HUDEP-2 (cell line): ENCODE results near the gene PLEKHM3.

ENCODE experiments used
- DNase-seq, 76 experiments: peaks; one replicate each; lab custom pipeline; 2025; ENCODE audit not compliant: unreplicated experiment in 76 of 76; lab: John Stamatoyannopoulos, UW

The PLEKHM3 gene, protein sequence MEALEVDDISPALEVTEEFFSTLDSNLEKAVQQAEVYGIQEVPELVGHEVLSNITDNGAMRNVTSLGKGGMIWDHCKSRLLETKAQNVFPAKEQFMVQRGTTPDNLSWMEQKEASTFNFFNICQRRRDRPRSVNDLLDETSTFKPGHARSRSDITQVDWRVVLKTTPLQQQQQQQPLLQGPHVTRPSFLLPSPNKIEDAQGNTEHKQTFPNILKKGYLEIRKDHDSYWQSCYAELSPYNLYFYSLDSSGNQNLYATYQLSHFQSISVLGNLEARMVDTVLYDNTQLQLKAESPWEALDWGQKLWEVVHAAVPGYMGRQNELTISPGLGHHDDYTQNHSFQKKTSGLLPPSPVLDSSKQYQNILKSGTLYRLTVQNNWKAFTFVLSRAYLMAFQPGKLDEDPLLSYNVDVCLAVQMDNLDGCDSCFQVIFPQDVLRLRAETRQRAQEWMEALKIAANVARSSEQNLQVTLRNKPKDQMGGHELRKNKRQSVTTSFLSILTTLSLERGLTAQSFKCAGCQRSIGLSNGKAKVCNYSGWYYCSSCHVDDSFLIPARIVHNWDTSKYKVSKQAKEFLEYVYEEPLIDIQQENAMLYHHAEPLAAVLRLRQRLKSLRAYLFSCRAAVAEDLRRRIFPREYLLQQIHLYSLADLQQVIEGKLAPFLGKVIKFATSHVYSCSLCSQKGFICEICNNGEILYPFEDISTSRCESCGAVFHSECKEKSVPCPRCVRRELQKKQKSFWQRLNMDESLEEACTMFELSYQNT

DNA sequence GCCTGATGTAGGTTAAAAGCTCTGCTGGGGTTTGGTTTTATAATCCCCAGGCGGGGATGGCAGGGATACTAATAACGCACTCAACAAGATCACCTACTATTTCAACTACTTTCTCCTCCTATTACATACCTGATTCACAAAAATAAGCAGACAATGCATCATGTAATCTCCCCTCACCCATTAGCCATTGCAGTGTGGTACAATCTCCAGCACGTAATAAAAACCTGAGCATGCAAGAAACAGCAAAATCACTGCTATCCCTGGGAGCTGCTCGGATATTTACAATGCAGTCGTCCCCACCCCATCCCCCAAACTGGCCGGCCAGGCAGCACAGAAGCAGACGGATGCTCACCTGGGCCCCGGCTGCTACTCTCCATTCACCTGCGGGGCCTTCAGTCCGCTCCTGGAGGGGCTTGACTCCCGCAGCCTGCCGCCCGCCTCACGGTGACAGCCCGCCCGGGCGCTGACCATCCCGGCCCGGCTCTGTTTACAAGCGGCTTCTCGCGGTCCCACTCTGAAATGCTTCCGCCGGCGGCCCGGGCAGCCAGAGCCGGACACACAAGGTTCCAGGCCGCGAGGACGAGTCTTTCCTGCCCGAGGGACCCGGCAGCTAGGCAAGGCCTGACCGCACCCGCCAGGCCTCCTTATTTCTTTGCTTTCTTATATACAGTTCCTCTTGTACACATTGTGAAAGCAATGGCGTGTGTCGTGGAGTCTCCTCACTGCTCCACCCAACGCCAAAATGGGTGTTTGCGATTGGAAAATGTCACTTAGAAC is at the start of gene PLEKHM3:
Gene PLEKHM3, minus strand, starts transcription at position 491 of the 777 bp plus-strand sequence. CDS start 23,888 bp downstream, outside the sequence.
- peak in 75 of 76 experiments; percentile 4 to 91 (median 67) for DNase-seq

DNA sequence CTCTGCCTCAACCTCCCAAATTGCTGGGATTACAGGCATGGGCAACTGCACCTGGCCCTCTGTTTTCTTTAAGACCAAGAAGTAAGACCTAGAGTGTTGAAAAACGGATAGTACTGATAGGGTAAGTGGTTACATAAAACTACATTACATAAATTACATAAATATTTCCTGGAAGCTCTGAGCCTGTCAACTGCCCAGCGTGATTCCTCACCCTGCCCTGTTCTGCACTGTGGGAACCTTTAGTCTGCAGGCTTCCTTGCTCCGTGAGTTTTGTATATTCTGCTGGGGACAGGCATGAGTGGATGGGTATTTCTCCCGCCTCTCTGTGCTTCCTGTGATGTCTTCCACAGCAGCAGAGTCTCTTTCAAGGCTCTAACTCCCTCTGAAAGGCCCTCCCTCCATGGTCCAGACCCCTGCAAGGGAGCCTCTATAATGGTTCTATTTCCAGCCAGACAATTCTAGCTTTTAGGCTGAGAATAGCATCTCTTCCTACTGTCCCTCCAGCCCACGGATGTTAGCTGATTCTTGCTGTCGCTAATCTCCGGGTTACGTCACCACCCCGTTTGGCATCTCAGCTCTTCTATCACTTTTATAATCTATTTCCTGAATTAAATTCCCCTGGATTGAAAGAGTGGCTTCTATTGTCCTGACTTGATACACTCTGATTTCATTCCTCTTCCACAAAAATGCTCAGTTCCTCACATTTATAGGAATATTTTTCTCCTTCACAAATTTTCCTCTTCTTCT is 49.5 kb upstream of the PLEKHM3 start:
- DNase-seq = no peak

DNA sequence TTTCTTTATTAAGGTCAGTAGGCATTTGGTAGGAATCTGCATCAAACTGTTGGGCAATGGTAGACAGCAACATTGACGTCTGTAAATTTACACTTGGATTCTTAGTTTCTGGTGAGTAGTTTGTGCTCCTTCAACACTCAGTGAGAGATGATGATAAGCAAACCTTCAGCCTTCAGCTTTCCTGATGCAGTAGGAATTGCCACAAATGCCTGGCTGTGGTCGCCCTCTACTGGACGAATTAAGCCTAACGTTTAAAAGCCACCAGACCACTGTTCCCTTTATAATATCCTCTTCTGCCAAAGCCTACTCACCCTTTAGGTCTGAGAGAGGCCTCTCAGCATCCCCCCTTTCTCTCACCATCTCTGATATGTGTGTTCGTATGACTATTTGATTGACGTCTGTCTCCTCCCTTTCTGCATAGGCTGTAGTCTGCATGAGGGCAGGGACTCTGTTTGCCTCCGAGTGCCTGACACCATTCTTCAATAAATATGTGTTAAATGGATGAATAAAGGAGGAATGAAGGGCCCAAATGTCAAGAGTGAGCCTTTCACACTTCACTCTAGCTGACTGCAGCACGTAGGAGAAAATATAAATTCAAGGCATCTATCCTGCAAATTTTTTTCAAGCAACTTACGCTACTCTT is 47.0 kb upstream of the PLEKHM3 start:
- peak in 61 of 76 experiments; percentile 3 to 76 (median 40) for DNase-seq

DNA sequence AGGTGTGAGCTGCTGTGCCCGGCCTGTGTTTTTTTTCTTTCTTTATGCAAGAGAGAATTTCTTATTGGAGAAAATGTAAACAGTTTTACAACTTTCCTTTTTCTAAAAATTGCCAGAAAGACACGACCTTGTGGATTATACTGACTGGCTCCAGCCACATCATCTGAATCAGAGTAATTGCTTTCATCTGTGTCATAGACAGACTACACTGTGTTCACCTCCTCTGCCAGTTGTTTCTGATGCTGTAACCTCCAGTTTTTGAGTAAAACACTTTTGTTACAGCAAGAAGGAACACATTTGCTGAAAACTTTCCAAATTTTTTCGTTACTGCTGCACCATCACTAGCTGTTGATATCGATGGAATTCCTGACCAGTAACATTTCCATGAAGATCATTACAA is 43.9 kb upstream of the PLEKHM3 start:
- no peak for DNase-seq

DNA sequence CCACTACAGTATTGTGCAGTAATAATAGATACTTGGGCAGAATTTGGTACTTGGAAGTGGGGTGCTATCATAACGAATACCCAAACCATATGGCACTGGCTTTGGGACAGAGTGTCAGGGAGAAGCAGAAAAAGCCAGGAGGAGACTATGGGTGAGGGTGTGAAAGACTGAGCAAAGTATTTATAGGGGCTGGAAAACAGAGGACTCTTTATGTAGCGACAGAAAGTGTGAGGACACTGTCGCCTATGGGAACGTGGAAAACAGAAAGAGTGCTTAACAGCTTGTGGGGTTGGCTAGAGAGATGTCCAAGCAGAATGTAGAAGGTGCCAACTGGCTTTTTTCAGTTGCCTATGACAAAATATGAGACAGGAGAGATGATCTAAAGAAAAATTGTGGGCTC is 40.7 kb upstream of the PLEKHM3 start:
- no peak for DNase-seq

DNA sequence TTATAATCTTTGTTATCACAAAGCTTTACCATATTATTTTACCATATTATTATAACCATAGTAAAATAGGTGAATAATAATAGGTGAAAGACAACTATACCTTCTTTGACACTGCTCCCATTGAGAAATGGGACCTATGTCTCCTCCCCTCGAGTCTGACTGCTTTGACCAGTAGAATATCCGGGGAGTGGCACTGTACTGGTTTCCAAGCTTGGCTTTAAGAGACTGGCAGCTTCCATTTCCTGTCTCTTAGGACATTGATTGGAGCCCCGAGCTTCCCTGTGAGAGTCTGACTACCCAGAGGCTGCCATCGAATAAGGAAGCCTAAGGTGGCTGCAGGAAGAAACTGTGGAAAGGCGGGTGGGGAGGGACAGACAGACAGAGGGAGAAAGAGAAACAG is 40.1 kb upstream of the PLEKHM3 start:
- no peak for DNase-seq

DNA sequence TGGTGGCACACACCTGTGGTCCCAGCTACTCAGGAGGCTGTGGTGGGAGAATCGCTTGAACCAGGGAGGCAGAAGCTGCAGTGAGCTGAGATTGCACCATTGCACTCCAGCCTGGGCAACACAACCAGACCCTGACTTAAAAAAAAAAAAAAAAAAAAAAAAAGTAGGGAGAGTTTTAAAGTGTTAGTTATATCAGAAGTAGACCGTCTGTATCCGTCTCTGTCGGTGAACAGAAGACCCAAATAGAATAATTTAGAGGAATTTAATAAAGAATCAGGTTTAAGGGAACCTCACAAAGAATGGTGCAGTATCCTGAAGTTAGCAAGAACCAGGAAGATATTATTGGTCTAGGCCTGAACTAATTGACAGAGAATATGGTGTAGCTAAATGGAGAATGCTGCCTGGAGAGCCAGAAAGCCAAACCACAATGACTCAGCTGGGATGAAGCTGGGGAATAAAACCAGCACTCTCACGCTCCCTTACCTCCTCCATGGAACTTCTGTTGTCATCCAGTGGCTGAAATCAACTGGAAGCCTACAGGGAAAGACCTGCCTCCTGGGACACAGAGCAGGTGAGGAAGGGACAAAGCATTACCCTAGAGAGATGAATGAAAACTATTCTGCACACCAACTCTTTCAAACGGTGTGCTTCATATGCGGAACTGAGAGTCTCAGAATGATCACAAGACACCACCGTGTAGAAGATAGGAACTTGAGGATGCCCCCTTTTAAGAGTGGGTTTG is 39.1 kb upstream of the PLEKHM3 start:
- DNase-seq = peak in 37 of 76 experiments; percentile 0 to 50 (median 12)

DNA sequence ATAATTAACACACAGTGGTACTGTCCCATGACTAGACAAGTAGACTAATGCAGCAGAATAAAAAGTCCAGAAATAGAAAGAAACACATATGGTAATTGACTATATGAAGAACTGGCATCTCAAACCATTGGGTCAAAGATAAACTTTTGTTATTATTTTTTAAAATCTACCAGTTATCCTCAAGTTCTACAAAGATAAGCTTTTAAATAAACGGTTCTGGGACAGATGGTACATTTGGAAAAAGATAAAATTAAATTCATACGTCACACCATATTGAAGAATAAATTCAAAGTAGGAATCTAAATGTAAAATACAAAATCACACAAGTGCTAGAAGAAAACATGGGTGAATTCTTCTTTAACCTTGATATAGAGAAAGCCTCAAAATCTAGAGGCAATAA is 37.6 kb upstream of the PLEKHM3 start:
- DNase-seq = peak in 1 of 76 experiments; percentile 10

DNA sequence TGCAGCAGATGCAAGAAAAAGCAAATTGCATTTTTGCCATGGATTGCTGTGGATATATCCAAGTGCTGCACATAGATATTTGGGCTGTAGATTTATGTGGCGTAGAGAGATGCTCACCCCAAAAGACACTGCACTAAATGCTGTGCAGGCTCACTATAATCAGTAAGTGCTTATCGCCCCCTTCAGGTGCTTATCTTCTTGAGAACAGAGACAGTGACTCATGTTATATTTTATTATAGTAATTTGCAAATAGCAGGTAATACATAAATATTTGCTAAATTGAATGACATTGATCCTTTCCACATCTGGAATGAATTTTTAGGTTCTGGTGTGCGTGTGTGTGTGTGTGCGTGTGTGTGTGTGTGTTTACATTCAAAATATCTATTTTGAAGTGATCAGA is 36.8 kb upstream of the PLEKHM3 start:
- DNase-seq = peak in 51 of 76 experiments; percentile 1 to 72 (median 28)

DNA sequence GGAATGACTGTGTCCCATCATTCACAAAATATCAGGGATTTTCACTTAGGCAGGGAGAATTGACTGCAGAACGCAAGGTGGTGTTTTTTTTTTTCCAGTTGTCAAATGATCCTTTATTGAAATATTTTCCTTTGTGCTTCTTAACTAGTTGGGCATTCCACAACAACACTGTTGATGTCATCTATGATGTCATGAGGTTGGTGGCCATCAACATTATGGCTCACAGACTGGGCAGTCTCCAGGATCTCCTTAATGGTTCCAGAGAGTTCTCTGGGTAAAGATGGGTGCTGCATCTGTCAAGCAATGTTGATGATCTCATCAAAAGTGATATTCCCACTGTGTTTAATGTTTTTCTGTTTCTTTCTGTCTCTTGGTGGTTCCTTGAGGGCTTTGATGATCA is 31.8 kb upstream of the PLEKHM3 start:
- no peak for DNase-seq

DNA sequence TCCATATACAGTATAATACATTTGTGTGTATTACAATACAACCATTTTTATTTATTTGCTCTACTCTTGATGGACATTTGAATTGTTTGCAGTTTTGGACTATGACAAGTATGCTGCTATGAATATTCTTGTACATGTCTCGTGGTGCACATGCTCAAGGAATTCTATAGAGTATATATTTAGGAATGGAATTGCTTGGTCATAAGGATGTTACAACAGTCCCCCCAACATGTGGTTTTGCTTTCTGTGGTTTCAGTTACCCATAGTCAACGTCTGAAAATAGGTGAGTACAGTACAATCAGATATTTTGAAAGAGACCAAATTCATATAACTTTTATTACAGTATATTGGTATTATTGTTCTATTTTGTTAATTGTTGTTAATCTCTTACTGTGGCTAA is 24.1 kb upstream of the PLEKHM3 start:
- DNase-seq = no peak

DNA sequence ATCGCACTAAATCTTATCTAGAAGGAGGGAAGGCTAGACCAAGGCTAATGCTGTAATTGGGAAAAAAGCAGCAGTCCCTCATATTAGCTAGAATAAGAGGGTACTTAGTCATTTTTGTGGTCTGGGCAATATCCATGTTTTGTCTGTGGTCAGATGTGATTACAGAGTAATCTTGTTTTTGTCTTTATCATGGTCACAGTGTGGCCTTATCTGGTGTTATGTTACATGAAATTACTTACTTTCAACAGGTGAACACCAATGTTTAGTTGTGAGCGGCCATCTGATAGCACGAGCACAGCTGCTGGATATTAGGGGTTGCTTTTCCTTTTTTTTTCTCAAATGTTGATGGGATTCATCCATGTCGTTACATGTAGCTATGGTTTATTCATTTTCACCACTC is 23.7 kb upstream of the PLEKHM3 start:
- DNase-seq = no peak

DNA sequence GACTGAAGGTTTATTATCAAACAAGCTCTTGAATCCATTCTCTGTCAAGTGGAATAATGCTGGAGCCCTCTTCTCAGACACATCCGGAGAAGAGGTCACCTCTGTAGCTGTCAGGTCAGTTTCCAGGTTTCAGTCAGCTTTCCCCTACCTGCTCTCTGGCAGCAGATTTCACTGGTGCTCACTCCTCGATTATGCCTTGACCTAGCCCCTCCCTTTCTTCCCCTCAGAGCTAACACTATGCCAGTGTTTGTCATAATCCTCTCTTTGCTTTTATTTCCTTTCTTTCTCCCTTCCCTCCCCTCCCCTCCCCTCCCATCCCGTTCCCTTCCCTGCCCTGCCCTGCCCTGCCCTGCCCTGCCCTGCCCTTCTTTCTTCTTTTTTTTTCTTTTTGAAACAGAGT is 22.5 kb upstream of the PLEKHM3 start:
- no peak for DNase-seq

DNA sequence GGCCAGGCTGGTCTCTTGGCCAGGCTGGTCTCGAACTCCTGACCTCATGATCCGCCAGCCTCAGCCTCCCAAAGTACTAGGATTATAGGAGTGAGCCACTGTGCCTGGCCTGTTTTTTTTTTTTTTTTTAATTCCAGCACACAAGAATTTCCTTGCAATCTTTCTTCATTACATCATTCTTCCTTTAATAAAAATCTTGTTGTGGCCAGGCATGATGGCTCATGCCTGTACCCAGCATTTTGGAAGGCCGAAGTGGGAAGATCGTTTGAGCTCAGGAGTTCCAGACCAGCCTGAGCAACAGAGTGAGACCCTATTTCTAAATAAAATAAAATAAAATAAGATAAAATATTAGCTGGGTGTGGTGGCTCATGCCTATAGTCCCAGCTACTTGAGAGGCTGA is 21.4 kb upstream of the PLEKHM3 start:
- DNase-seq = no peak

DNA sequence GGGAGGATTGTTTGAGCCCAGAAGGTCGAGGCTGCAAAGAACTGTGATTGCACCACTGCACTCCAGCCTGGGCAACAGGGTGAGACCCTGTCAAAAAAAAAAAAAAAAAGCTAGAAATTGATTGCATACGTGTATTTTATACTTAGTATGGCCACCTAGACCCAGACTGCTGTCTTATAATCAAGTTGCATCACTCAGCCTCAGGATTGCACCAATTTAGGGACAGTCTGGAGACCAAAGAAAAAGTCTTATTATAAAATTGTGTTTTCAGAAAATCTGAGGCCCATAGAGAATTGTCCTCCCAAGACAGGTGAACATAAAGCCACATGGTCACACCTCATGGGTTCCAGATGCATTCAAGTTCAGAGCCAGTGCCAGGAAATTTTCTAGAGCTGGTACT is 17.1 kb upstream of the PLEKHM3 start:
- no peak for DNase-seq

DNA sequence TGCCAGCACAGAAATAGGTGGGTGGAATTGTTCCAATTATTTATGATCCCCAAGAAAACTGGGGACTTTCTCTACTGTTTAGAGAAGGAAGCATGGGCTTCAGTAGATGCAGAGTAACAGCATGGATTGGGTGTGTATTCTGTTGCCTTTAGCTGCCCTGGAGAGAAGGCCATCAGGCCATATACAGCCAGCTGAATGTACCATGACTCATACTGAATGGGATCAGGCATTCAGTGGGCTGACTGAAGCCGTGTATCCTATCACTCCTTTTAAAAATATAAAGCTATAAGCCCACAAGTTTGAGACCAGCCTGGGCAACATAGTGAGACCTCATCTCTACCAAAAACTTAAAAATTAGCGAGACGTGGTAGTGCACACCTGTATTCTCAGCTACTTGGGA is 16.7 kb upstream of the PLEKHM3 start:
- DNase-seq = no peak

DNA sequence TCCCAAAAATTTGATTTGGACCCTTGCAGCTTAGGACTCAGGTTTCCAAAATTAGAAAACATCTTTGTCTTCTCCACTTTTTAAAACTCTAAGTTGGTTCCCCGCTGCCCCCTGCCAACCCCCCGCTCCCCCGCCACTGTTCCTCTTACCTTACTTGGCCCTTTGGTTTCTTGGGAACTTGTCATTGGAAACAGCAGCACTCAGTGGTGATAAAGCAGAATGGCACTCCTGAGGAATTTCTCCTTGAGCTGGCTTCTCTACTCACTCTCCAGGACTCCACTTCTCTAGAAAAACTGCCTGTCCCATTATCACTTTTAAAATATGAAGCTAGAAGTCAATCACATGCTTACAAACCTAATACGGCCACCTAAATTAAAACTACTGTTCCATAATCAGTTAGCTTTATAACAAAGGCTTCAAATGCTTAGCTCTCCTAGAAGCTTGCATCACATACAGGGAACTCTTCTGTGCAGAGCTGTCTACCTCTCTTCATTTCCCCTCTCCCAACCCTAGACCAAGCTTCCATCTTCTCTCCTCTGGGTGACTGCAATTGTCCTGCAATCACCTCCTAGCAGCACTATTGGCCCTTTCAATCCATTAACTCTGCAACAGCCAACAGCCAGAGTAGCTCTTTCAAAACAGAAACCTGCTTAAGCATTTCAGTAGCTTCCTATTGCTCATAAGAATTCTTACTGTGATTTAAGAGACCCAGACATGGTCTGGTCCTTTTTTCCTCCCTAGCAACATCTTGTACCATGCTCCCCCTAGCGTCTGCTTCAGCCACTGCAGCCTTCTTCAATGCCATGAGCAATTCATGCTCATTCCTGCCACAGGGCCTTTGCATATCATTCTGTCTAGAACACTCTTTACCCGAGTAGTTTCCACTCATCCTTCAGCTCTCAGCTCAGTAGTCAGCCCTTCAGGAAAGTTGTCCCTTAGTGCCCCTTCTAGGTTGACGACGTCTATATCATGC is 15.2 kb upstream of the PLEKHM3 start:
- peak in 57 of 76 experiments; percentile 2 to 73 (median 30) for DNase-seq
